Dendritic cell treated with granulocyte-macrophage colony-stimulating factor and Interleukin-4, amounts not matched to agents 40 ng/mL and 50 ng/mL, for 4 days (primary cell): ENCODE data around the gene HOXA13.

Experiments used
- H3K27ac Mint-ChIP-seq: one replicate; pipeline ENCODE4 v1.8.0; 2022; ENCODE audit warnings: mild to moderate bottlenecking, mixed read lengths
- H3K27me3 Mint-ChIP-seq: one replicate; pipeline ENCODE4 v1.8.0; 2022; ENCODE audit warnings: mild to moderate bottlenecking, mixed read lengths
- H3K36me3 Mint-ChIP-seq: one replicate; pipeline ENCODE4 v1.8.0; 2022; ENCODE audit warnings: low read depth, mixed read lengths
- H3K4me1 Mint-ChIP-seq: one replicate; pipeline ENCODE4 v1.8.0; 2022; ENCODE audit warnings: low read depth, mixed read lengths
- H3K4me3 Mint-ChIP-seq: one replicate; pipeline ENCODE4 v1.8.0; 2022; ENCODE audit warnings: mild to moderate bottlenecking, moderate library complexity, mixed read lengths
- H3K9me3 Mint-ChIP-seq: one replicate; pipeline ENCODE4 v1.8.0; 2022; ENCODE audit warnings: mixed read lengths
- intact Hi-C: fragments of 100-400 bp; cut with micrococcal nuclease; formaldehyde crosslinking; loops from one replicate; pipeline ENCODE4 v1.15.0; 2022

HOXA13 gene

DNA sequence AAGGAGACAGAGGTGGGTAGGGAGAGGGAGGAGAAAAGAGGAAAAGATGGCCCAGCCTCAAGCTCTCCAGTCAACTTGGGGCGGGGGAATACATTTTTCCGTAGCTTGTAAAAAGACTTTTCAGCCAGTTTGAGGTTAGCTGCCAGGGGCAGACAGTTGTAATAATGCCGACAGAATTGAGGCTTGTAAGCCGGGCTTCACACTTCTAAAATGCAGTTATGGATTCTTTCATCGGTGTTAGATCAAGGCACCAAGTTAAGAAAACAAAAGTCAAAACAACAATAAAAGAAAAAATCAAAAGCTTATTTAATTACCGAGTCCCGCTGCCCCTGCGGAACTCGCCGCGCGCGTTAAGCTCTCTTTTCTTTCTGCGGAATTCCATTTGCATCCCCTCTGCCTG lies 42.3 kb upstream of the HOXA13 start:
- H3K4me1 Mint-ChIP-seq = peaks cover 50% of the 10 kb centered on the region
- H3K27me3 Mint-ChIP-seq = peaks cover 96% of the 10 kb centered on the region
- no peaks in the 10 kb centered on the region for H3K36me3 Mint-ChIP-seq
- H3K27ac Mint-ChIP-seq = no peak overlapping the region
- no peaks in the 10 kb centered on the region for H3K9me3 Mint-ChIP-seq
- no peak overlapping the region for H3K4me3 Mint-ChIP-seq
- intact Hi-C loops = no loop called here

DNA sequence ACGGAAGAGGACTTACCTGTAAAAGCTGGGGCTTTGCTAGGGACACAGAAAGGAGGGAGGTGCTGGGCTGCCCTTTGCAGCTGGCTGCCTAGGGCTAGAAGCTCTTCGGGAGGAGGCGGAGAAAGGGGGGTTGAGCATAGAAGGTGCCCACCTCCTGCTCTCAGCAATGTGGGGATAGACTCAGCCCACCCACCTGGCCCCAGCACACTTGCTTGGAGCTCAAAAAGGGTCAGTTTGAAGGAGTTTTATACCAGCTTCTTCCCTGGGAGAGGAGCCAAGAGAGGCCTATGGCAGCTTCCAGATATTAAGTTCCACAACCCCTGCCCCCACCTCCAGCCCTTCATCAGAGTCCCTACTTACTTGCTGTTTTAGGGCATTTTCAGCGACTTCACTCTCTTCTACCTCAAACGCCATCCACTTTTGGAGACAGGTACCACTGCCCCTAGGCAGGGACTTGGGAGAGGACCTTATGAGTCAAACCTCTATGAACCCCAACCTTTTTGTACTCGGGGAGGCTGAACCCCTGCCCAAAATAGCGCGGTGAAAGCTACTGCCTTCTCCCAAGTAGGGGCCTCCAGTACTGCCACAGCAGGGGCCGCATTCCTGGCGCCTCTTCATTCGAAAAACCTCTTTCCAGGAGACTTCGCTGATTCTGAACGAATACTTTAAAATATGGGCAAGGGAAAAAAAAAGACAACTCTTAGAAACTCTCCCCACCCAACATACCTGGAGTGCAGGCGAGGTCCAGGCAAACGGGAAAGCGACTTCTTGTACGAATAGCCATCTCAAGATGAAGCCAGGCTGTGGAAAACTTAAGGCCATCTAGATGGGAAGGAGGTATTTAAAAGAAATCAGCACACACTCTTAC lies 41.5 kb upstream of the HOXA13 start:
- Mint-ChIP-seq H3K9me3 (no peaks in the 10 kb centered on the region), H3K27me3 (peaks cover 96% of the 10 kb centered on the region), H3K36me3 (no peaks in the 10 kb centered on the region), H3K27ac (no peak overlapping the region), H3K4me1 (peaks cover 51% of the 10 kb centered on the region), H3K4me3 (no peak overlapping the region)
- intact Hi-C loops = no loop called here

DNA sequence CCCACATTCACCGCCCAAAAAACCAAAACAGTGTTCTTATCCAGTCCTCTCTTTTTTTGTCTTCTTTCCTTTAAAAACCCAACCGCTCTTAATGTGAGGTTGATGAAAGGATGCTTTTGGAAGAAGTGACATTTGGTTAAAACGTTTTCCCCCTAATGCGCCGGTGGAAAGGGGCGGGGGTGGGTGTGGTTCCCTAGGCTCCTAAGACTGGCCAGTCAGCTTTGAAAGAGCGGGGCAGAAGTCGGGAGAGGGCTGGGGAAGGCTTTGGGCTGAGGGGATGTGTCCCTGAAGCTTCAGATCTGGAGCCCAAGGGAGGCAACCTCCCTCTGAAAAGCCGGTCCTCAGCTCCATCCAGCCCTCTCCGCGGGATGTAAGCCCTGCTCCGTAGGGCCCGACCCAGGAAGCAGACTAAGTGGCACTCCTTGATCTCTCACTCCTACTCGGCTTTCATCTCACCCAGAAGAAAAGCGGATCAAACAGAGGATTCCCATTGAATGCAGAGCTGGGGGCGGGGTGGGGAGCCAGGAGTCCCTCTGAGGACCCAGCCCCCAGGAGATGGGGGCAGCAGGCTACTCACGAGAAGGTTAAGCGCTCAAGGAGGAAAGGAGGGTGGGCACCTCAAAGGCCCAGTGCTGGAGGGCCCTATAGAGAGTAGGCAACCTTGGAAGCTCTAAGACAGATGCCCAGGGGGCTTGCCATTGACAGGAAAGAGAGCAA lies 40.3 kb upstream of the HOXA13 start:
- Mint-ChIP-seq H3K27ac (no peak overlapping the region), H3K4me1 (peaks cover 52% of the 10 kb centered on the region), H3K36me3 (no peaks in the 10 kb centered on the region), H3K27me3 (peaks cover 96% of the 10 kb centered on the region), H3K4me3 (no peak overlapping the region), H3K9me3 (no peaks in the 10 kb centered on the region)
- intact Hi-C loops = no loop called here

DNA sequence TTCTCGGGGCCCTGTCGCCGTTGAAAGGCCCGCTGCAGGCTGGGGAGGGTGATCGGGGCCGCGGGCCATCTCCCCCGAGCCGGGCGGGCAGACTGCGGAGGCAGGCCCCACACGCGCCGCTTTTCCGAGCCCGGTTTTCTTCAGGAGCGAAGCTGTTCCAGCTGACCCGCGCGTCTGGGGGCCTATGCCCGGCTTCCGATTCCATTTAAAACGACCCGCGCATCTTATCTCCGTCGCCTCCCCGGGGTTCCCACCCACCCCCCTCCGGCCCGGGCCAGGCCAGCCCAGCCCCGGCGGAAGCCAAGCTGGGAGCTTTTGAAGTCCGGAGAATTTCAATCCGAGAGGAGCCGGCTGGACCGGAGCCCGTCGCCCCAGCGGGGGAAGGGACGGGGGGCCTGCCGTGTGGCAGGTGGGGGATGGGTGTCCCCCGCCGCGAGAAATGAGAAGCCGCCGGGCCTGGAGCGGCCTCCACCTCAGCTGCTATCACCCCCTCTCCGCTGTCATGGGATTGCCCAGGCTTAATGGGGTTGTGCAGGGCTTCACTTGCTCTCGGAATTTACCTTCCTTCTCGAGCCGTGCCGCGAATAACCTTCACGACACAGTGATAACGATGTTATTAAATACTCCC lies 39.6 kb upstream of the HOXA13 start:
- intact Hi-C loops = no loop called here
- H3K27ac Mint-ChIP-seq = no peak overlapping the region
- no peaks in the 10 kb centered on the region for H3K36me3 Mint-ChIP-seq
- peaks cover 96% of the 10 kb centered on the region for H3K27me3 Mint-ChIP-seq
- H3K9me3 Mint-ChIP-seq = no peaks in the 10 kb centered on the region
- H3K4me3 Mint-ChIP-seq = peak overlapping the region; percentile 68
- H3K4me1 Mint-ChIP-seq = peaks cover 47% of the 10 kb centered on the region

DNA sequence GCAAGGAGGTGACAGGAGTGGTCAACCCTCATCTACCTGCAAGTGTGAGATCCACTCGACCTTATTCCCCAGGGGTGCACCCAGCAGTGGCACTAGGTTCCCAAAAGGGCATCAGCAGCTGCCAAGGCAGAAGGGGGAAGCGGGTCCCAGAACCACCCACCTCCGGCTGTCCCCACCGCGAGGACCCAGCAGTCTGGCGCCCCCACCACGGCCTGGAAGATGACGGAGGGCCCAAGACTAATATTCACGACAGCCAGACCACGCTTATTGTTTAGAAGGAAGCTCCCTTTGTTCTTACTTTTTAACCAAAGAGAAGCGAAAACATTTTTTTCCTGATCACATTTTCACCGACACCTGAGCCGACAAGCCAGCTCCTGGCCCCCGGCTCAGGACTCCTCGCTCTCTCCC lies 39.1 kb upstream of the HOXA13 start:
- Mint-ChIP-seq H3K4me3 (peak overlapping the region; percentile 68), H3K4me1 (peaks cover 47% of the 10 kb centered on the region), H3K36me3 (no peaks in the 10 kb centered on the region), H3K9me3 (no peaks in the 10 kb centered on the region), H3K27me3 (peaks cover 96% of the 10 kb centered on the region), H3K27ac (no peak overlapping the region)
- intact Hi-C loops = no loop called here

DNA sequence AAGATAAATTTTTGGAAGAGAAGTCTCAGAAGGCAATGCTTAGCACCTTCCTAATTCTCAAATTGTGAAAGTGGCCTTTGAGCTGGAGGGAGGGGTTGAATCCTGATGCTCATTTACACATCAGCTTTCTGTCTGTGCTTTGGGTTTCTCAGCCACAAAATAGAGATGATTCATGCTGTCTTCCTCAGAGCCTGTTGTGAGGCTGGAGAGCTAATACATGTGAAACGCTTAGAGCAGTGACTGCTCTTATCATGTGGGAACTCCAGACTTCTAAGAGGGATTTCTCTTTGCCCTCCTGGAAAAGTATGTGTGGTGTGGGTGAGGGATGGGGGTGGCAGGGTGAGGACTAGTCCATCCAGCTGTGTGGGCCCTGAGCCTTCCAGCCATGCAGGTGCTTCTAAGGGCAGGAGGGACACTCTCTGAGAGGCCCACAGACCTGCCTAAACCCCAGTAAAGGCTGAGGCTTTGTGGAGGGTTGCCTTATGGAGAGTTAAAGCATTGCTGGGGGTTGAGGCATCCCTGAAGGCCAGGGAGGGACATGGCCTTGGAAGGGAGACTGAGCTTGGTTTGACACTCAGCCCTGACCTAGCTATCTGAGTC lies 37.9 kb upstream of the HOXA13 start:
- no peak overlapping the region for H3K27ac Mint-ChIP-seq
- no peaks in the 10 kb centered on the region for H3K36me3 Mint-ChIP-seq
- peaks cover 93% of the 10 kb centered on the region for H3K27me3 Mint-ChIP-seq
- H3K9me3 Mint-ChIP-seq = no peaks in the 10 kb centered on the region
- no peak overlapping the region for H3K4me3 Mint-ChIP-seq
- peaks cover 42% of the 10 kb centered on the region for H3K4me1 Mint-ChIP-seq
- intact Hi-C loops = no loop called here

DNA sequence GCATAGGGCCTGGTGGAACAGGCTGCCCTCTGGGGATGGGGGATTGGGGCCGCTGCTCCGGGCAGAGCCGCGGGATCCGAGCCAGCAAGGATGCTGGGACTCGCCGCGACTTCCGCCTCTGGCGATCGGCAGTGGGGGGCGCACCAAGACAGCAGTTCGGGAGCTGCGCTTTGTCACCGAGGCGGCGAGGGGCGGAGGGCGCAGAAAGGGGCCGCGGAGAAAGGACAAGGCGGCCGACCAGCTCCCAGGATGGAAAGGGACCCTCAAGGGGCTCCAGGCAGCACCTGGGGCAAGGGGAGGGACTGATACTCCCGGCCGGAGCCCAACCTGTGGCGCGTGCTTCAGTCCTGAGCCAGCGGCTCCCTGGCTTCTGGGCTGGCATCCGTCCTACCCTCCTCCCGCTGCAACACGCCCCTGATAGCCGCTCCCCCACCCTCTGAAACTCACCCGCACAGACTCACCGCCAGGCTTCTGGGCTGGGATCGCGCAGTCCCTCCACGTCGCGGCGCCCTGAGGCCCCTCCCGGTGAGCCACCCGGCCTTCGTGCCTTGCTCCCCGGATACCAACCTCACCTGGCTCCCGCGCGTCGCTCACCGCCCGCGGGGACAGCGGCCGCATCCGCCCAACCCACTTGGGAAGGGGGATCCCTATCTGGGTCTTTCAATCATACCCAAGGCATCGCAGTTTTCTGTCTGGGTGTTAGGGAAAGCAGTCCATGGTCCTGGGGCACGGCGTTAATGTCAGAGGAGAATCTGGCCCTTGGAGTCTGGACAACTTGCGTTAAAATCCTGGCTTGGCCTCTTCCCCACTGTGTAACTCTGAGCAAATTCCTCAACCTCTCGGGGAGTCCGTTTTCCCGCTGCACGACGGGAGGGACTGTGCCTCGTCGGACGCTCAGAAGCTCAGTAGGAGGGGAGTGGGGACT lies 35.8 kb upstream of the HOXA13 start:
- H3K27ac Mint-ChIP-seq = no peak overlapping the region
- H3K4me1 Mint-ChIP-seq = peaks cover 31% of the 10 kb centered on the region
- intact Hi-C loops = loop anchor here (2.0 kb wide), 1 partner anchor 339 kb away; no protein-coding TSS in a partner anchor
- H3K9me3 Mint-ChIP-seq = no peaks in the 10 kb centered on the region
- no peaks in the 10 kb centered on the region for H3K36me3 Mint-ChIP-seq
- peaks cover 84% of the 10 kb centered on the region for H3K27me3 Mint-ChIP-seq
- H3K4me3 Mint-ChIP-seq = peak overlapping the region; percentile 74

DNA sequence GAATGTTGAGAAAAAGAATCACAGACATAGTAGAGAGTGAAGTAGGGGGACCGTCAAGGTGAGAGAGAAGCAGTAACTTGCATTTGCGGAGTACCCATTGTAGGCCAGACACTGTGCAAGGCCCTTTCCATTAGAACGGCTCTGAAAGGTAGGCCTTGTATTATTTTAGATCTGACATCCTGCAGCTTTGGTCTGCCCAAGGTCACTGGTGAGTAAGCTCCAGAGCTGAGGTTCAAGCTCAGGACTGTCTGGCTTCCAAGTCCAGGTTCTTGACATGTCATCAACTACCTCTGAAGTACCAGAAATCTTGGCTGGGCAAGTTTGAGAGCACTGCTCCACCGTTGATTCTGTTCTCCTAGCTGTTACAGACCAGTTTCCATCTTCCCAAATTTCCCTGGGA lies 29.6 kb upstream of the HOXA13 start:
- no peaks in the 10 kb centered on the region for H3K36me3 Mint-ChIP-seq
- intact Hi-C loops = no loop called here
- H3K27me3 Mint-ChIP-seq = peaks cover 72% of the 10 kb centered on the region
- H3K27ac Mint-ChIP-seq = no peak overlapping the region
- H3K4me1 Mint-ChIP-seq = no peaks in the 10 kb centered on the region
- H3K4me3 Mint-ChIP-seq = no peak overlapping the region
- H3K9me3 Mint-ChIP-seq = no peaks in the 10 kb centered on the region

DNA sequence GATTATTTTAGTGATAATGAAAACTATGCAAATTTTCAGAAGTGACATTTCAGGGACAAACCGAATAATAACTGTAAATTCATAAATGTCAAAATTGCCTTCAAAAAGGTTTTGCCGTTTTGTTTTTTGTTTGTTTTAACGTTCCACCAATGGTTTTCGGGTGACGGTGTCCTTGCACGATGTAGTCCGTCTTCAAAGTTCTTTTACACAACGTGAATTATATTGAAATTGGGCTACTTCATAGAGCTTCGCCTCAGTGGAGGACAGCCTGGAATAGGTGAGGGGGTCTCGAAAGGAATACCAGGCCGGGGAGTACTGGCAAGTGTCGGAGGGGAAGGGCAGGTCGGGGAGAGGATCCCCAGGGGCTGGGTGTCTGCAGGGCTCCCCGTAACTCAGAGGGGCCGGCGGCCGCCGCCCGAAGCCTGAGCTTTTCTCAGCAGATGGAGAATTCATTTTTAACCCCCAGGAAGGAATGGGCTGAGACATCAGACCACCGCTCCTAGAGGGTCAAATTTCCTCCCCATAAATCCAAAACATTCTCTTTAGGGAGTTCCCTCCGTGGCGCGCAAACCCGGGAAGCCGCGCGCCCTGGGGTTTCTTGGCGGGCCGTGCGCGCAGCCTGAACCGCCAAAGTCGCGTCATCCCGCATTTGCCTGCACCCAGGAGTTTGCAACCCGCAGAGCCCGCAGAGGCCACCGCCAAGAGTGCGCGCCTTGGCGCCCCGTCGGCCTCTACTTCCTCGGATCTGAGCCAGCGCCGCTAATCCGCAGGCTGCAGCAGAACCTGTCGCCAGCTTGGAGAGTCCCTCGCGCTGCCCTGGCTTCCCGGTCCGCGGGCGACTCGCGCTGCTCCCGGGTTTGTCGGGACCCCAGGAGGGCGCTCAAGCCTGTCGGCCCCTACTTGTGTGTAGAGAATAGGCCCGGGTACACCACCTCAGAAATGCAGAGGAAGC lies 25.4 kb upstream of the HOXA13 start:
- intact Hi-C loops = no loop called here
- Mint-ChIP-seq H3K9me3 (no peaks in the 10 kb centered on the region), H3K27me3 (peaks cover 79% of the 10 kb centered on the region), H3K4me3 (no peak overlapping the region), H3K36me3 (no peaks in the 10 kb centered on the region), H3K27ac (no peak overlapping the region), H3K4me1 (no peaks in the 10 kb centered on the region)

DNA sequence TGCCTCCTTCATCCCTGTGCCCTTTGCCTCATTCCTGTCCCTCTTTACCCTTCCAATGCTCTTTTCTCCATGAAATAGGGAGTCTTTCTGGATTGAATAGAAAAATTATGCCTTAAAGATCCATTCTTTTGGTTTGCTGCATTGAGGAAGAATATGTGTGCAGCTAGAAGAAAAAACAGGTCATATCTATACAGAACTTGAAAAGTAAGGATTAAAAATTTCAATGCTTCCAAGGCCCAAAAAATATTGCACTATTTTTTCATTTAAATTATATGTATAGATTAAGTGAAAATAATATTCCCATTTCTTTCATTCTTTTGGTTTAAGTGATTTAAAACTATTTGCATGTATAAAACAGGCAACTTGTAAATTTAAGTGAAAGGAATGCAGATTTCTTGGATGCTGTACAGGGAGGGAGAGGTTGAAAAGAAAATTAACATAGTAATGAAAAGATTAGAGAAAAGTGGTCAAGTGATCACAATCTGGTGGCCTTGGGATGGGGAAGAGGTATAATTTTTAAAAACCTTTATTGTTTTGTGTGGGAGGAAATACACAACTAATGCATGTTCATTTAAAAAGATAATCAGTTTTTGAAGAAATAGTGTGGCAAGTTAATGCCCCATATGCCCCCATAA lies 24.2 kb upstream of the HOXA13 start:
- Mint-ChIP-seq H3K9me3 (no peaks in the 10 kb centered on the region), H3K27ac (no peak overlapping the region), H3K27me3 (peaks cover 81% of the 10 kb centered on the region), H3K4me3 (no peak overlapping the region), H3K36me3 (no peaks in the 10 kb centered on the region), H3K4me1 (no peaks in the 10 kb centered on the region)
- intact Hi-C loops = no loop called here

DNA sequence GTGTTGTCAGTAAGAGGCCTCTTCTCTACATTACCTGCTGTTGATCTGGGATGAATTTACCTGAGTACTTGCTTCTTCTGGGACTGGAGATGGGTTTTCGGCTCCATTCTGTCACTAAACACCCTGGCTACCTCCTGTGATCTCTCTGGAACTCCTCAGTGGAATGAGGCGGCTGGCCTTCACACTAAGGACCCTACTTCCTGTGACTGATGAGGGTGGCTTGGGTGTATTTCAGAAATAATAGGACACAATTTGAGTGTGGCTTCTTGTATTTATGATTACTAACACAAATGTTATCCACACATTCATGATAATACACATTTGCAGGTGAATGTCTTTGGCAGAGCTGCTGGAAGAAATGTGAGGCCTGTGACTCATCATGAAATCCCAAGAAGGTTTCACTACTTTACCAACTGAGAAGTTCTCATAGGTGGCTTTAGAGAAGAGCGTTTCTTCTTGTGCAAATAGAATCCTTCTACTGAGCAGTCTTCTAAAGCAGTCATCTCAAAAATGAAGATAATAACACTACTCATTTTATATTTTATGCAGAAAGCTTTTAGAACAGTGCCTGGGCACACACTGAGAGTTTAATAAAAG lies 21.4 kb upstream of the HOXA13 start:
- H3K4me3 Mint-ChIP-seq = no peak overlapping the region
- no peaks in the 10 kb centered on the region for H3K36me3 Mint-ChIP-seq

More for the DNA sequence above, 21.4 kb upstream of the HOXA13 start:
- Mint-ChIP-seq H3K9me3 (no peaks in the 10 kb centered on the region), H3K4me1 (no peaks in the 10 kb centered on the region), H3K27ac (no peak overlapping the region), H3K27me3 (peaks cover 84% of the 10 kb centered on the region)
- intact Hi-C loops = no loop called here
